Motor neuron (in vitro differentiated cells): Measurements from ENCODE around the gene MIEN1. TPM values are rescaled to one million over a fixed set of nuclear protein-coding genes. Genes with fewer than 3 reads are reported as not detected.
A peak's percentile ranks its signal among the peaks of the same experiment; 100 is the strongest.
"Not testable (repeated sequence)": the region's sequence is repeated elsewhere in the genome, so short reads cannot be mapped to it uniquely, and the experiment has no call there.

Source experiments
- ATAC-seq, 8 experiments: fragments of 200-7000 bp; cut with Tn5 transposase; replicated peaks in 6 of 8; 2 replicates each; pipeline ENCODE4 v1.8.0; 2021; ENCODE audit warnings: mild to moderate bottlenecking in 8 of 8, moderate library complexity in 8 of 8
- H3K27ac ChIP-seq, 2 donors: fragments of 250-450 bp; sonication (Bioruptor Pico); 2 replicates each; pipeline ENCODE4 v1.9.0; 2021; ENCODE audit warnings: antibody characterized with exemption in 2 of 2, mild to moderate bottlenecking in 2 of 2, moderate library complexity in 1 of 2
- H3K4me1 ChIP-seq, 2 donors: fragments of 250-450 bp; sonication (Bioruptor Pico); replicated peaks in 1 of 2; 2 replicates each; pipeline ENCODE4 v1.6.1; 2021; ENCODE audit warnings: antibody characterized with exemption in 2 of 2, mild to moderate bottlenecking in 2 of 2, moderate library complexity in 1 of 2
- H3K4me3 ChIP-seq, 5 donors: fragments of 250-450 bp; sonication (Bioruptor Pico); 2 replicates each; pipeline ENCODE4 v1.9.0; 2021; ENCODE audit warnings: antibody characterized with exemption in 5 of 5, mild to moderate bottlenecking in 5 of 5, moderate library complexity in 4 of 5
- WGBS, 10 experiments: fragments of 450-650 bp; shearing (Covaris generic); methylation state at CpG; one replicate each; pipeline ENCODE4 v1.0.0; 2022; 5-methylcytosine and 5-hydroxymethylcytosine counted together
- in situ Hi-C, 9 experiments: fragments of 400-800 bp; cut with MboI; loops; one replicate each; pipeline ENCODE4 v1.15.0; 2021; ENCODE audit warnings: low sequenced_read_pairs in 9 of 9, low pct_unique_long_range_greater_than_20kb in 2 of 9; ENCODE audit not compliant: unreplicated experiment in 9 of 9
- total RNA-seq, 8 experiments: library from RNA; unstranded; fragments of 300-600 nt; gene quantifications; 2 replicates each; pipeline versions ENCODE4 v1.2.3 to v1.2.4, GENCODE V29; 2022

Gene MIEN1
- total RNA-seq, 8 experiments from 2014 or later, result 27.2 to 59.3 (median 40.5) TPM

GRCh38 chr17:39717660-39718059, 12.7 kb downstream of the MIEN1 start:
- no peak for ATAC-seq
- H3K27ac ChIP-seq, result no peak overlapping the region
- in situ Hi-C loops, result no loop called here
- H3K4me3 ChIP-seq, result no peak overlapping the region
- H3K4me1 ChIP-seq, result no peaks in the 10 kb centered on the region
- 80 to 100% (median 93%) methylated on average over 1 to 6 of the region's 6 CpGs; no CpG with 5 or more reads in 4 of the 10 experiments for WGBS, 10 experiments

GRCh38 chr17:39716879-39717536, 13.3 kb downstream of the MIEN1 start:
- WGBS, 10 experiments, result 25 to 100% (median 84%) methylated on average over 1 to 5 of the region's 11 CpGs; no CpG with 5 or more reads in 3 of the 10 experiments
- H3K4me3 ChIP-seq, result no peak overlapping the region
- no peaks in the 10 kb centered on the region for H3K4me1 ChIP-seq
- H3K27ac ChIP-seq, result no peak overlapping the region
- in situ Hi-C loops, result no loop called here
- peak in 1 of 8 experiments; percentile 48 for ATAC-seq

- WGBS, 10 experiments, result 100% methylated on average over 1 to 4 of the region's 15 CpGs; no CpG with 5 or more reads in 8 of the 10 experiments
- in situ Hi-C loops, result no loop called here
- Histone ChIP-seq H3K4me1 (no peaks in the 10 kb centered on the region), H3K4me3 (no peak overlapping the region), H3K27ac (no peak overlapping the region)
- ATAC-seq, result no peak
Observed at GRCh38 chr17:39716073-39716818, 14.1 kb downstream of the MIEN1 start.

- 70 to 100% (median 90%) methylated on average over 1 to 6 of the region's 18 CpGs; no CpG with 5 or more reads in 4 of the 10 experiments for WGBS, 10 experiments
- in situ Hi-C loops, result no loop called here
- Histone ChIP-seq H3K27ac (no peak overlapping the region), H3K4me1 (no peaks in the 10 kb centered on the region), H3K4me3 (no peak overlapping the region)
- ATAC-seq, result peak in 1 of 8 experiments; percentile 12
Observed at GRCh38 chr17:39715375-39716072, 14.8 kb downstream of the MIEN1 start.

- in situ Hi-C loops, result no loop called here
- WGBS, 10 experiments, result 81 to 100% (median 100%) methylated on average over 1 to 3 of the region's 4 CpGs; no CpG with 5 or more reads in 3 of the 10 experiments
- H3K27ac ChIP-seq, result no peak overlapping the region
- ATAC-seq, result no peak
- no peak overlapping the region for H3K4me3 ChIP-seq
- no peaks in the 10 kb centered on the region for H3K4me1 ChIP-seq
Observed at GRCh38 chr17:39714234-39714633, 16.1 kb downstream of the MIEN1 start.

- no peak for ATAC-seq
- in situ Hi-C loops, result no loop called here
- Histone ChIP-seq H3K4me1 (no peaks in the 10 kb centered on the region), H3K4me3 (no peak overlapping the region), H3K27ac (no peak overlapping the region)
- WGBS, 10 experiments, result 80 to 100% (median 96%) methylated on average over 1 to 5 of the region's 10 CpGs; no CpG with 5 or more reads in 5 of the 10 experiments
Observed at GRCh38 chr17:39711851-39712250, 18.5 kb downstream of the MIEN1 start.

- 71 to 100% (median 88%) methylated on average over 1 to 10 of the region's 11 CpGs; no CpG with 5 or more reads in 2 of the 10 experiments for WGBS, 10 experiments
- H3K4me1 ChIP-seq, ATAC-seq, H3K4me3 ChIP-seq, H3K27ac ChIP-seq, in situ Hi-C loops: not testable (repeated sequence)
Observed at GRCh38 chr17:39711071-39711470, 19.3 kb downstream of the MIEN1 start.

GRCh38 chr17:39709998-39710964, 20.1 kb downstream of the MIEN1 start:
- no peak overlapping the region for H3K4me3 ChIP-seq
- in situ Hi-C loops, result no loop called here
- H3K27ac ChIP-seq, result no peak overlapping the region
- WGBS, 10 experiments, result 38 to 100% (median 93%) methylated on average over 1 to 13 of the region's 20 CpGs; no CpG with 5 or more reads in 1 of the 10 experiments
- no peaks in the 10 kb centered on the region for H3K4me1 ChIP-seq
- no peak for ATAC-seq

GRCh38 chr17:39709319-39709997, 20.9 kb downstream of the MIEN1 start:
- 73 to 95% (median 85%) methylated on average over 1 to 7 of the region's 14 CpGs; no CpG with 5 or more reads in 4 of the 10 experiments for WGBS, 10 experiments
- Histone ChIP-seq H3K27ac (no peak overlapping the region), H3K4me3 (no peak overlapping the region), H3K4me1 (no peaks in the 10 kb centered on the region)
- in situ Hi-C loops, result no loop called here
- ATAC-seq, result no peak

GRCh38 chr17:39706921-39707337, 23.4 kb downstream of the MIEN1 start:
- 14 to 100% (median 80%) methylated on average over 1 to 2 of the region's 7 CpGs; no CpG with 5 or more reads in 5 of the 10 experiments for whole genome bisulfite sequencing, 10 experiments
- no peak overlapping the region for H3K27ac ChIP-seq
- in situ Hi-C loops, result no loop called here

GRCh38 chr17:39706383-39706782, 23.9 kb downstream of the MIEN1 start:
- no peak for ATAC-seq
- WGBS, 10 experiments, result 17 to 100% (median 95%) methylated on average over 1 to 2 of the region's 8 CpGs; no CpG with 5 or more reads in 6 of the 10 experiments
- in situ Hi-C loops, result no loop called here
- Histone ChIP-seq H3K4me1 (peaks cover 0 to 8% of the 10 kb centered on the region in 2 donors), H3K27ac (no peak overlapping the region), H3K4me3 (no peak overlapping the region)

More at GRCh38 chr17:39706921-39707337, 23.4 kb downstream of the MIEN1 start:
- H3K4me3 ChIP-seq, result no peak overlapping the region
- ATAC-seq, result no peak
- H3K4me1 ChIP-seq, result peaks cover 0 to 8% of the 10 kb centered on the region in 2 donors
